GM18951 (cell line): ENCODE measurements around the gene ALKBH1.
"Not testable (repeated sequence)": the region's sequence is repeated elsewhere in the genome, so short reads cannot be mapped to it uniquely, and the experiment has no call there.

Source experiments
- POLR2A ChIP-seq: IDR thresholded peaks from 4 replicates; pipeline ENCODE4 v1.6.1; 2011; ENCODE audit warnings: mild to moderate bottlenecking; ENCODE audit not compliant: insufficient read length, insufficient read depth; ENCODE audit errors: extremely low read depth
- in situ Hi-C: fragments of 300-500 bp; cut with MboI; formaldehyde crosslinking; loops from one replicate; pipeline ENCODE4 v1.12.0; 2022; ENCODE audit warnings: low sequenced_read_pairs, mixed read lengths, inconsistent platforms; ENCODE audit not compliant: unreplicated experiment

ALKBH1 gene

DNA sequence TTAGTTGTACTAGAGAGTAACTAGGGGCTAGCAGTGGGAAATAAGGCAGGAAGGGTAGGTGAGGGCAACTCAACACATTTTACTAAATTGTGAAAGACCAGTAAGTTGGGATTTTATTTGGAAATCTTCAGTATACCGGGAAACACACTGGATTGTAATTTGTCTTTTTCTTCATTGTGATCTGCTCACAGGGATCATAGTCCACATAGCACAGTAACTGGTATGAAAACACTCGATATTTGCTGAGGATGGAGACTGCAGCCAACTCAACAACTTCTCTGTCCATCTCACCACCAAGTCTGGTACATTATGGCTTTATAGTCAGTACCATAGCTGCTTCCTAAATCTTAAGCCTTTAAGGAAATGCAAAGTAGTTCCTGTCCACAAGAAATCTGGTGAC lies 2.5 kb upstream of the ALKBH1 start:
- in situ Hi-C loops, result no loop called here

DNA sequence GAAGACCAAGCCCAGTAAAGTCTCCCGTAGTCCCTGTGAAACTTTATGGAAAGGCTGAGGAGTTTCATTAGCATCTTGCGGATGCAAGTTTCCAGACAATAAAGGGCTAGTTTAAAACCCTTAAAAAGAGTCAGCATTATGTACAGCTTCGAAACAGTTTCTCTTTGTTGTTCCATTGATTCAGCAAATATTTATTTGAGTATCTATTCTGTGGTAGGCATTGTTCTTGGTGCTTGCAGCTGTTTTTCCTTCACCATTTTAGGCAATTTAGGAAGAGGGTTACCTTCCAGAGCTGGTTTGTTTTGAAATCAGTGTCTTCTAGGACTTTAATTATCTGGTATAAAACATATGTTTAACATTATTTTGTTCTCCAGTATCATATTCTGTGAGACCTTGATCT lies 1.6 kb upstream of the ALKBH1 start:
- TF ChIP-seq POLR2A, result no peak
- in situ Hi-C loops, result no loop called here

More for the DNA sequence above, 2.5 kb upstream of the ALKBH1 start:
- no peak for TF ChIP-seq POLR2A

DNA sequence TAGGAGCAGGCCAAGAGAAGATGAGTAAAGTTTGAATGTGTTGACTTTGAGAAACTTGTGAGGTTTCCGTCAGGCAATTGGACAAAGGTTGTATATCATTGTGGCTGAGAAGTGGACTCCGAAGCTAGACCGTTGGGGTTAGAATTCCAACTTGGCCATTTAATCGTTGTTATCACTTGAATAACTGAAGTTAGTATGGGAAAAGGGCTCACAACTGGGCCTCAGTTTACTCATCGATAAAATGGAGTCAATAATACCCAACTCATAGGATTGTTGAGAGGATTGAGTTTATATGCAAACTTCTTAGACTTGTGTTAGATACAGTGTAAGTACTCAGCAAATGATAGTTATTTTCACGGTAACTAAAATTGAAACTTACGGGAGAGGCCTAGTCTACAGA lies 926 bp upstream of the ALKBH1 start:
- in situ Hi-C loops, result no loop called here

DNA sequence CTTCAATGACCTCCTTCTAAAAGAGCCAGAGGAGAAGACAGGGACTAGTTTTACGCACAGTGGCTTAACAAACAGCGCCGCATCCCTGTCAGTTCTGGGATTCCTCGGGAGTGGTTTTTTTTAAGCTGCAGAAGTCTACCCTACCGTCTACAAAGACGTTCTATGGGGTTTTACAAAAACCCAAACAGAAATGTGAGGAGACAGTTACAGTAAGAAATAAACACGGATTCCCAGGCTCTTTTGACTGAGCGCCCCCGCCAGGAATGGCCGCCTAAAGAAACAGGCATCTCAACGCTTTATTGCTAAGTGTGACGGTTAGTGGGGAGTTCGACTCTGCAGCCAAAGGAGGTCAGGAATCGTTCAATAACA lies 484 bp downstream of the ALKBH1 start:
- TF ChIP-seq POLR2A, result no peak
- in situ Hi-C loops, result no loop called here

More for the DNA sequence above, 926 bp upstream of the ALKBH1 start:
- no peak for TF ChIP-seq POLR2A

DNA sequence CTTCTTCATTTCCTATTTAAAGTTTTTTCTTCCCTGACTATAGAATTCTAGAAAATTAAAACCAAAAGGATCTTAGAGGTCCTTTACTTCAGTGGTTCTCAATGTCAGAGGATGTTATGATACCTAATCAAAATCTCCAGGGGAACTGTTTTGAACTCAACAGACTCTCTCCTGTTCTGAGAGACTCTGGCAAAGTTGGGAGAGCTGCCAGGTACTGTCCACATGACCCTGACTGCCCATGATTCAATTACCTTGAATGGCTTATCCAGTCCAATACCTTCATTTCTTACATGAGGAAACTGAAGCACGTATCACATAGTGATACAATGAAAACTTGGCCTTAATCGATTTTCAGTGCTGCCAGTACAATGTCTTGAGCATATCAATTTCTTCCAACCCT lies 16.6 kb downstream of the ALKBH1 start:
- TF ChIP-seq POLR2A, result no peak

DNA sequence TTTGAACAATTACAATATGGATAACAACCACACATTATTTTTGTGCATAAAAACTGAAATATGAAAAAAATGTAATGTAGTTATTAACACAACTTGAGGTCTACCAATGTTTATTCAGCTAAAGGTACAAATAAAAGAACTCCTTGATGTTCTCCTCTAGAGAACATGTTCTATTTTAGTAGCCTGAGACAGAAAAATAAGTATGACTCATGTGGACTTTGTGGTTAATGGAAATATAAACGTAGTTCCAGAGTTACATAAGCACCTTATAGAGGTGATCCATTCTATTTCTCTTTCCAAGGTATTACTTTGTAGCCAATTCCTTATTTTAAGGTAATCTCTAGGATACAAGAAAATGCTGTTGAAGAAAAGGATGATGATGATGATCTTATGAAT lies 25.7 kb downstream of the ALKBH1 start:
- in situ Hi-C loops, result no loop called here
- no peak for TF ChIP-seq POLR2A

More for the DNA sequence above, 16.6 kb downstream of the ALKBH1 start:
- in situ Hi-C loops, result no loop called here

DNA sequence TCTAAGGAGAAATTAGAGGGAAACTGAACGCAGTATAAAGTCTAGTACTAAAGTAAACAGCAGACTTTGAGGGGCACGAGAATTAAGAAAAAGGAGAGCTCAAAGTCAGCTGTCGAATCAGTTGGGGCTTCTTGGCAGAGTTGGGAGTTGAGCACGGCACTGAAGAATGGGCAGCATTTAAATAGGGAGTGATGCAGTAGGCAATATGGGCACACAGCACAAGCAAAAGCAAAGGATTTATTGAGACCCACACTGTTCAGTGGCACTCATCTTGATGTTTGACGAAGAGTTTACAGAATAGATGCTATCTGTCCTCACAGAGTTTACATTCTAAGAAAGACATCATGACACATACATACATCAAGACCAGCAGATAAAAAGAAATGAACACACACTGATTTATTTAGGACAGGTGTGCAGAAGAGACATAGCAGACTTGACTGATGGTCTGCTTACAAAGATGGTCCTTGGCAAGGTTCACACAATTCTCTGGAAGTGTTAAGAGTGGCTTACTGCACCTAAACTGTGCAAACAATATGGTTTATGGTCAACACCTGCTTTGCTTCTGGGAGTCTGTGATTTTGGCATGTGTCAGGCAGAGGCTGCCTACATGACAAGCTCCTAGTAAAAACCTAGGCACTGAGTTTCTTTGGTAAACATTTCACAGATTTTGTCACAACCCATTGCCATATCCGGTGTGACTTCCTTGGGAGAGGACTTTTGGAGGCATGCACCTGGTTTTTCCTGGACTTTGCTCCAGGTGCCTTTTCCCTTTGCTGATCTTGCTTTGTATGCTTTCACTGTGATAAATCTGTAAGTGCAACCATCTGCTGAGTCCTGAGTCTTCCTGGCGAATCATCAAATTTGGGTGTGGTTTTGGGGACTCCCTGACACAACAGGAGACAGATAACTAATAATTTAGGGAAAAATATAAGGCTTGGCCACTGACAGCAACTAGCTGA lies 26.3 kb downstream of the ALKBH1 start:
- in situ Hi-C loops, result no loop called here

DNA sequence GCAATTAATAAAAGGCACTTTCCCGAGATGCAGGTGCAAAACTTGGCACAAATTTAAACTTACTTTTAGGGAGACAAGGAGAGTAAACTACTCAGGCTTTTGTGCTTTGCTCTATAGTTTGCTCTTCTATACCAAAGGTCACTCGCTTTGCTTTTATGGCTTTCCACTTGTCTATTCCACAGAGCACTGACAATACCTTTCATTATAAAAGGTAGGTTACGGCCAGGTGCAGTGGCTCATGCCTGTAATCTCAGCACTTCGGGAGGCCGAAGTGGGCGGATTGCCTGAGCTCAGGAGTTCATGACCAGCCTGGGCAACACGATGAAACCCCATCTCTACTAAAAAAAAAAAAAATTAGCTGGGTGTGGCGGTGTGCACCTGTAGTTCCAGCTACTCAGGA lies 32.9 kb downstream of the ALKBH1 start:
- TF ChIP-seq POLR2A, result no peak

More for the DNA sequence above, 26.3 kb downstream of the ALKBH1 start:
- no peak for TF ChIP-seq POLR2A

DNA sequence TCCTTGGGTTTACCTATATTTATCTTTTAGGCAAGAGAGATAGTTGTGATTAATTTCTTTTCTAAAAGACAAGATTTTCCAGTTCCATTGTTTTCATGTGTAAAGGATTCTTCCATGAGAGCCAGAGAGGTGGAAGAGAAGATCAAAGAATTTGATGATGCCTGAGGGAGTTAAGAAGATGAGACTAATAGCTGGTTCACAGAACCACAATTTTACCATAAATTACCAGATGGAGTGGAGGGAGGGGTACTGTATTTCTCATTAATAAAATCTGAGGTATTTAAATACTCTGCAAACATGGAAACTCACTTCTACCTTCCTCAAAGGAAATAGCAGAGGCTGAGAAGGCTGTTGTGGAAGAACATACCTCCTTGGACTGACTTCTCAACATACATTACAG lies 34.6 kb downstream of the ALKBH1 start:
- TF ChIP-seq POLR2A, result no peak
- in situ Hi-C loops, result no loop called here

More for the DNA sequence above, 32.9 kb downstream of the ALKBH1 start:
- in situ Hi-C loops, result no loop called here

DNA sequence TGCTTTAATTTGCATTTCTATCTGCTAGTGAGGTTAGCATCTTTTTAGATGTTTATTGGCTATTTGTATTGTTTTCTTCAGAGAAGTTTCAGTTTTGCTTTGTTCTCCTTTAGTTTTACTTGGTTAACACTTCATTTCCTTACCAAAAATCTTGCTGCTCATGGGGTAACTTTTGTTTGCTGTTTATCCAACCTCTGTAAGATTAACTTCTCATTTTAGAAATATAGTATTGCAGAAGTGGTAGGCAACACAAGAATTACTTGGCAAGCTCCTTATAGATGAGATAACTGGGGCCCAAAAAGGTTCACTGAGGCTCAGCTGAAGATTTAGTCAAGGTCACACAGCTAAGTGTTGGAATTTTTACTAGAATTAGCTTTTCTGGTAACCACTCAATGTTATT lies 40.5 kb downstream of the ALKBH1 start:
- TF ChIP-seq POLR2A, result no peak
- in situ Hi-C loops, result no loop called here

DNA sequence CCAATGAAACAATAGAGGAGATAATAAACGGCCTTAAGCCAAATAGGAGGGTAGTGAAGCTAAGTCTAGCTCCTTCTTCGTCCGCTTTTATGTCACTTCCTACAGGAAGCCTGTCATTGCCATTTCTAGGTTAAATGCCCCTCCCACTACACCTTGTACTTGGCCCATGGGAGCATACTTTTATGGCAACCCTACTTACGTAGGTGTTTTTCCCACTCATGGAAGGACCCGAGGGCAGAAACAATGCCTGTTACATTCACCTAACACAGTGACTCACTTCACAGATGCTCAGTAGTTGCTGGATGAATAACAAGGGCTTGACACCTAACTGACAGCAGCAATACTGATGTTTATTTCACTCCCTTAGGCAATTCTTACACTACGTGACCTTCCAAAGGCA lies 44.5 kb downstream of the ALKBH1 start:
- no peak for TF ChIP-seq POLR2A
- in situ Hi-C loops, result no loop called here

DNA sequence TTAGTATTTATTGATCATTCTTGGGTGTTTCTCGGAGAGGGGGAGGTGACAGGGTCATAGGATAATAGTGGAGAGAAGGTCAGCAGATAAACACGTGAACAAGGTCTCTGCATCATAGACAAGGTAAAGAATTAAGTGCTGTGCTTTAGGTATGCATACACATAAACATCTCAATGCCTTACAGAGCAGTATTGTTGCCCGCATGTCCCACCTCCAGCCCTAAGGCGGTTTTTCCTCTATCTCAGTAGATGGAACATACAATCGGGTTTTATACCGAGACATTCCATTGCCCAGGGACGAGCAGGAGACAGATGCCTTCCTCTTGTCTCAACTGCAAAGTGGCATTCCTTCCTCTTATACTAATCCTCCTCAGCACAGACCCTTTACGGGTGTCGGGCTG lies 46.3 kb downstream of the ALKBH1 start:
- in situ Hi-C loops, result not testable (repeated sequence)

DNA sequence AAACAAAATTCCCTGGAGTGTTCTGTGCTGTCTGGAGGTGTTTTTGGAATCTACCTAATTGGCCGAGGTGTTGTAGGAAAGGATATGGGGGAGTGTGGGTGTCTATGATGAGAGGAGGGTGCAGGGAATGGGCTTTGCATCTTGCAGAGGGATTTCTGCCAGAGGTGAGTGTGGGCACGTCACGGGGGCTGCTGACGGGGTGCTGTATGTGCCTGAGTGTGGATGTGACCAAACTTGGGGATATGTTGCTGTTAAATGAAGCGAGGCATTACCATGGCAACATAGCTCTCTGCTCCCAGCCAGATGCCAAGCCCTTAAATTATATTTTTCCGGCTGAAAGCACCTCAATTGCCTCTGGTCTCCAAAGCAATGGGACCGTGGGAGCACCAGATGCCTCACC lies 47.1 kb downstream of the ALKBH1 start:
- in situ Hi-C loops, result no loop called here
- TF ChIP-seq POLR2A, result no peak

DNA sequence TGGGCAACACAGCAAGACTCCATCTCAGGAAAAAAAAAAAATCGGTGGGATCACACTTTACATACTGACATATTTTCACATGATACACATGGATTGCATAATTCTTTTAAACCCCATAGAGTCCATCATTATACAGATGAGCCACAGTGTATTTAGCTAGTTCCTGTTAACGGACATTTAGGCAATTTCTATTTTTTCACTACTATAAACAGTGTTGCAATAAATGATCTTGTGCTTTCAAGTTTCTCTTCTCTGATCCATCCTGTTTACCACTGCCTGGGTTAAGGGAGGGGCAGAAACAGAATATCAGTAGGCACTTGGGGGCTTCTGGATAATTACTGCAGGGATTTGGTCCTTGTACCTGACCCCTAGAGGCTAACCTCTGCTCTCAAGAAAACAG lies 48.0 kb downstream of the ALKBH1 start:
- in situ Hi-C loops, result no loop called here
- TF ChIP-seq POLR2A, result no peak
